Activated T-cell treated with anti-CD3 and anti-CD28 coated beads, Interleukin-2, amount 50 U/mL, for 72 hours (primary cell): Measurements from ENCODE around the gene RBM38. TPM values are rescaled to one million over a fixed set of nuclear protein-coding genes. Genes with fewer than 3 reads are reported as not detected.

ENCODE experiments used
- total RNA-seq, 2 donors: library from RNA; stranded (reverse); gene quantifications; one replicate each; pipeline ENCODE4 v1.2.3, GENCODE V29; 2022

Gene RBM38
- total RNA-seq, 2 donors from 2014 or later = 61.4 to 79.8 TPM

Other genes with a start within 250 kb of the RBM38 start
- under 1 TPM; 0.31 to 0.39 TPM for gene BMP7, start 124.8 kb upstream of the RBM38 start, total RNA-seq
- not detected for gene SPO11, start 61.6 kb upstream of the RBM38 start, total RNA-seq
- gene RAE1, start 40.1 kb upstream of the RBM38 start, total RNA-seq = 10 to 100 TPM; 47.6 to 54.2 TPM
- gene CTCFL, start 133.7 kb downstream of the RBM38 start, total RNA-seq = not detected
- not detected for gene PCK1, start 169.7 kb downstream of the RBM38 start, total RNA-seq
- gene ZBP1, start 229.0 kb downstream of the RBM38 start, total RNA-seq = 1 to 10 TPM in 1 of 2 donors, under 1 TPM in 1; 0.70 to 1.6 TPM